ENCODE data around the gene GRID2.

Gene GRID2

DNA sequence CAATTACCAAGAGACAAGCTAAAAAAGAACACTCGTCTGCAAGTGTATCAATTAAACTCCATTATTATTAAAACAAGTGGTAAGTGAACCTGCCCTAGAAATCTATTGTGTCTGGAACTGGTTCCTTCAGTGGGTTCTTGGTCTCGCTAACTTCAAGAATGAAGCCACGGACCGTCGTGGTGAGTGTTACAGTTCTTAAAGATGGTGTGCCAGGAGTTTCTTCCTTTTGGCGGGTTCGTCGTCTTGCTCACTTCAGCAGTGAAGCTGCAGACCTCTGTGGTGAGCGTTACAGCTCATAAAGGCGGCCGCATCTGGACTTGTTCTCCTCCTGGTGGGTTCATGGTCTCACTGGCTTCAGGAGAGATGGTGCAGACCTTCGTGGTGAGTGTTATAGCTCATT, 231.8 kb downstream of the GRID2 start:
- DNase-seq = no peak

DNA sequence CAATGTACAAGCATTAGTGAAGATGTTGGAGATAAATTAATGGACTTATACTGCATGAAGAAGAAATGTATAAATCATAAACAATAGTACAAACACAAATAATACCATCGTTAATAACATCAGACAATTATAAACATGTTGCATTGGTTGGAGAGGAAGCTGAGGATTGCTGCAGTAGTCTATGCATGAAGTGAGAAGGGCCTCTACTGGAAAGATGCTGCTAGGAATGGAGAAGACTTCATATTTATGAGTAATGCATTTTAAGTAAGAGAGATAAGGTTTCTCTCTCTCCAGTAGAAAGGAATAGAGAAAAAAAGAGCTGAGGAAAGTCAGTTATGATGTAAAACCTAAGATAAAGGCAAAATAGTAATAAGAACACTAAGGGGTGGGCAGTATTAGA, 247.8 kb downstream of the GRID2 start:
- DNase-seq = no peak

DNA sequence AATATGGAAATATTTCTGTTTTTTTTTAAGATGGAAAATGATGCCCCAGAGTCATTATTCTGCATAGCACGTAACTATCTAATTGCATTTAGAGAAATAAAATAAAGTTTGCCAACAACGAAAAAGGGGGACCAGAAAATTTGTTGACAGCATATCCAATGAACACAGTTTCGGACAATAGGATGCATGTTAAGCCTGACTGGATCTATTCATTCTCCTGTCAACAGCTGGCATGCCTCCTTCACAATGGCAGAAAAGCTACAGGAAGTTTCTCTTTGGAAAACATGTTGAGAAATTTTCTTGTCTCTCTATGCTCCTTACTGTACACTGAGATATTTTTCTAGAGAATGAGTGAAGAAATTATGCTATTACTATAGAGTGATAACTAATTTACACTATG, 262.5 kb downstream of the GRID2 start:
- no peak for DNase-seq

DNA sequence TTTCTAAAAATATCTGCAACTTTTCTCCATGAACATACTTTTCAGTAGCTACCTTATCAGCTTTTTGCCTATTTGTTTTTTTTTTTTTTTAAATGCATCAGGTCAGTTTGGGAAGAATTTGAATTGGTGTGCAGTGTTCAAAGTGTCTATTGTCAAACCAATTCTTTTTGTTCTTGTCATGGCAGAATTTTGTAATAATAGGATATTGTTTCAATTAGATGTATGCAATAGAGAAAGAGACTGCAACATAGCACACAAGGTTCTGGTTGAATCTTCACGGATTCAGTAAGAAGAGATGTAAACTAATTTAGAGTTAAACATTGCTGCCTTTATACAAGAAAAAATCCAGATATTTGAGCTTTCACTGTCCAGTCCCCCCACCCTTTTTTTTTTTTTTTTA, 277.1 kb downstream of the GRID2 start:
- no peak for DNase-seq

DNA sequence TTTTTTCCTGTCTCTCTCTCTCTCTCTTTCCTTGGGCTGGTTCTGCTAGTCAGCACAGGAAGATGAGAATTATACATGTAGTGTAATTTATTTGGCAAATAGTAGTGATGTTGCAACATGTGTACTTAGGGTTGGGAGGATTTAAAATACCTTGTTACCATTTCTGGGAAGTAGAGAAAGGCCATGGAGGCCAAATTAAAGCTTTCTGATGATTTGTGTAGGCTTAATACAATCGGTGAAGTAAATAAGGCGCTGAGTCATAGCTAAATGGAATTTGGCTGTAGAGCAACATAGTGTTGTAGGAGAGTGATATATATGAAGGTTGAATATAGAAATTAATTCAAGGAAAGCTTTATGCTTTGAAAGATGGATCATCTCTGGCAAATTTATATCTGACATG, 295.3 kb downstream of the GRID2 start:
- DNase-seq = no peak

DNA sequence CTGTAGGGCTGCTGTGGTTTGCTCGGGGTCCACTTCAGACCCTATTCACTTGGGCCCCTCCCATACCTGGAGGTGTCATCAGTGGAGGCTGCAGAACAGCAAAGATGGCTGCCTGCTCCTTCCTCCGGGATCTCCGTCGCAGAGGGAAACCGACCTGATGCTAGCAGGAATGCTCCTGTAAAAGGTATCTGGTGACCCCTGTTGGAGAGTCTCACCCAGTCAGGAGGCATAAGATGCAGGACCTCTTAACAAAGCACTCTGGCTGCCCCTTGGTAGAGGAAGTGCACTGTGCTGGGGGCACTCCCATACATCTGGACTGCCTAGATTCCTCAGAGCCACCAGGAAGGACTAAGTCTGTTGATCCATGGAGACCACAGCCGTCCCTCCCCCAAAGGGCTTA, 296.9 kb downstream of the GRID2 start:
- no peak for DNase-seq

DNA sequence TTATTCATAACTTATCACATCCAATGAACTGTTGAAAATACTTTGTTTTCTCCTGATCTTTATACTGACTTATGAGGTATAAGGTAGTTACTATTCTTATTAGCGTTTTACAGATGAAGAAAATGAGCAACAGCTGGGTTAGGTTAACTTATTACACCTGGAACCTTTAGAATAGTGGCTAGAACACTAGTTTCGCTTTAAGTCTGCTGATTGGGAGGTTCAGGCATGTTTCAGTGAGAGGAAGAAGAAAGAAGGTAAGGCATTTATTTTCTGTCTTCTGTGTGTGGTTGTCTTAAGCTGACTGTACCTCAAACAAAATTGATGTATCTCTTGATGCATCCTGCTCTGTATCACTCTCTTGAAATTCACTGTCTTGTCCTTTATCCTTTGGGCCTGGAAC, 302.5 kb downstream of the GRID2 start:
- no peak for DNase-seq

DNA sequence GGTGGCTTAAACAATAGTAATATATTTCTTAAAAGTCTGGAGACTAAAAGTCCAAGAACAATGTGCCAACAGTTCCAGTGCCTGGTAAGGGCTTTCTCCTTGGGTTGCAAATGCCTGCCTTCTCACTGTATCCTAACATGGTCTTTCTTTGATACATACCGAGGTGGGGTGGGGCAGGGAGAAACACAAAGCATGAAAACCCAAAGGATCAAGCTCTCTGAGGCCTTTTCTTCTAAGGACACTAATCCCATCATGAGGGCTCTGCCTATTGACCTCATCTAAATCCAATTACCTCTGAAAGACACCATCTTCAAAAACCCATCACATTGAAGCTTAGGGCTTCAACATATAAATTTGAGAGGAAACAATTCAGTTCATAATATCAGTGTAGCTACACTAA, 311.3 kb downstream of the GRID2 start:
- no peak for DNase-seq

DNA sequence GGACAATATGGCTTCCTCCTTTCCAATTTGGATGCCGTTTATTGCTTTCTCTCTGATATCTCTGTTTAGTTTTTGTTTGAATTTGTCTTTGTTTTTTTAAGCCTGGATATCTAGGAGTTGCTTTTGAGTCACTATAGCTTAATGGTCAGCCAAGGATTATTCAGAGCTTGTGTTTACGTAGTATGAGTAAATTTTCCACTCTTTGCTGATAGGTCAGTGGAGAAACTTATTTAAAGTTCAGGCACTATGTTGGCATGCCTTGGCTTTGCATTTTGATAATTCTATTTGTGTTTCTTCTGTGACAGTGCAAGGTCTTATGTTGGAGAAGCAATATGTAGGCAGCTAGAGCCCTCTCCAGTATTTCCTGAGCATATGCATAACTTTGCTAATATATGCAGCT, 315.2 kb downstream of the GRID2 start:
- DNase-seq = no peak

DNA sequence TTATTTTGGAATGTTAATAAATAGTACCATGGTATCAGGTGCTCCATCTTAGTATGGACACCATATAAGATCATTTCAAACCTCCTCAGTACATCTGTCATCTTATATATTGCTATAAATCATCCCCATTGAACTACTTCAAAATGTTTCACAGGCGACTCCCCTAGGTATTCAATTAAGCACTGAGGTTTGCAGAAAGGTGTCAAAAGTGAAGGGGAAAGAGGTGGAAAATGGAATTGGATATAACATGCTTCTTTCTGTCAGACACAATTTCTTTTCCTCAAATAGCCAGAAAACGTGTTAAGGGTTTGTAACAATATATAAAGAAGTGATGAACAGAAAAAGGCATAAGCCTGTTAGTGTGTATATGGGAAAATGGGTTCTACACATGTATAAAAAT, 325.5 kb downstream of the GRID2 start:
- DNase-seq = no peak

DNA sequence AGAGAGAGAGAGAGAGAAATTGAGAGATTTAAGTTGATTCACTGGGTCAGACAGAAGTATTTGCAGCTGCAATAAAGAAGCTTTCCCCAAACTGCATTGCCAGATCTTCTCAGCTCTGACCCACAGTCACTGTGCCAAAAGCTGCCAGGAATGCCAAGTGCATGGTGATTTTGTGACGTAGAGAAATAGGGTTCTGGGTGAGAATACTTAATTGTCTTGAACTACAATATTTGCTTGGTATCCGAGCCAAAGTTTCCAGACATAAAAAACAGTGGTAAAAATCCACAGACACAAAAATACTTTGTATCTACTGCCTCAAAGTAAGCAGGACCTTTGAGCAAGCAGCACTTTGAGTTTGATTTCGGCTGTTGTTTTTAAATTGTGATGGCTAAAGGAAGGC, 331.1 kb downstream of the GRID2 start:
- DNase-seq = no peak

DNA sequence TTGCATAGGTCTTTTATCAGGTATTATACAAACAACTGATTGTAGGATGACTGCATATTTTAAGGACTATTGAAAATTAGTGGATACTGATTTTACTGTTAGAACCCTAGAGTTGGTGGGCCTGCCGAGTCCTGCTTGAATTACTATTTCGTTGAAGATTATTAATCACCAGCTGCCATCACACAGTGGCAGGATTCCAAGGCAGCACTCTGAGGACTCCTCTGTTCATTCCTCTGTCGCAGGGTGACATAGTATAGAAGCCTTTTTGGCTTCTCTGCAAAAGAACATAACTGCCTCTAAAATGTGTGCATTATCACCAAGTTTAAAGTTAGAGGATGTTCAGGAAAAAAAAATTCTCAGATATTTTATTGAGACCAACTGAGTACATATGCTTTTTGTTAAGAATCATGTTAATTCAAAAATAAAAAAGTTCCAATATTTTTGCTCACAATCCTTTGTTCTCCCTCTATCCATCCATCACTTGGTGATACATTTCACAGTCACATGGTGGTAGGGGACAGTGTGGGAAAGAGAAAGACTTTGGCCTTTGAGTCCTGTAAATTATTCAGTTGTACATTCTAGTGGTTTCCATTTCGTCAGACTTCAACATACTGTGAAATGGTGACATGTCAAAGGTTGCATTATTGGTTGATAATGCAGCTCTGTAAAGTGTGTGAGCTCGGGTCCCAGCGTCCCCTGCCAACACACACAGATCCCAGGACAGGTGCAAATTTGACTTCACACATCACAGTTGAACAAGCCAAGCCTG, 332.5 kb downstream of the GRID2 start:
- DNase-seq = no peak

DNA sequence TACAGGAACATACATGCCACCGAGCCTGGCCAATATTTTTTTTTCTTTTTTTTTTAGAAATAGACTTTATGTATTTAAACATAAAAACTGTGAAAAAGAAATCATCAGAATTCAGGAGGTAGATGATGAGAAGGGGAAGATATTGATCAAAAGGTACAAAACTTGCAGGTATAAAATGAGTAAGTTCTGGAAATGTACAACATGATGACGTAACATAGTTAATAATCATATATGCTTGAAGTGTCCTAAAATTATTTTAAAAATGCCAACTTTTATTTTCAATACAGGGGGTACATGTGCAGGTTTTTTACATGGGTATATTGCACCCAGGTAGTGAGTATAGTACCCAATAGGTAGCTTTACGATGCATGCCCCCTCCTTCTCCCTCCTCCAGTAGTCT, 337.6 kb downstream of the GRID2 start:
- DNase-seq = no peak

DNA sequence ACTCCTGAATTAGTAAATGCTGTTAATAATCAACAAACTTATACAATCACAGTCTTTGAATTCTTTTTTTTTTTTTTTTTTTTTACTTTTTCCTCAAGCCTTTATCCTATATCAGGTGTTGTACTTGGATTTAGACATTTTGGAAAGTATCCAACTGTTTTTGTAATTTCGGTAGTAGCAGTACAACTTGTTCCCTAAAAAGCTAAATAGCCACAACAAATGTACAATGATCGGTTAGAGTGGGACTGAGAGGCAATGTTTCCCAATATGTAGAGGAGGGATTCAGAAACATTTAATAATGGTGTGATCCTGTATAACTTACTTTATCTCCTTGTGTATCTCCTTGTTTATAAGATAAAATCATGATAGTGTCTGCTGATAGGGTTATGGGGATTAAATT, 343.1 kb downstream of the GRID2 start:
- DNase-seq = no peak

DNA sequence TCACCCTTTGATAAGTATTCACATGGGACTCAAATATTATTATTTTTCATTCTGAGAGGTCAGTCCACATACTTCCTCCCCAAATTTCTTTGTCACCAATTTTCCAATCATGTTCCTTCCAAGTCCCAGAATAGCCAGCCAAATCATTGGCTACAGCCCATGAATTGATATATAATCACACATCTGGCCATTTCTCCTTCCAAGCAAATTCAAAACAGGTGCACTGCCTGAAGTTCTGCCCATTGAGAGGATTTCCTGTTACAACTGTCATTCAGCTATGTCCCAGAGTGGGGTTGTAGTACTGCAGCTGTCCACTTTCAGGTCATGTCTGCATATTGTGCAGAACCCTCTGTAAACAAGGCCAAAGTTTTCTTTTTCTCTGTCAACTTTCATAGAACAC, 347.8 kb downstream of the GRID2 start:
- no peak for DNase-seq

DNA sequence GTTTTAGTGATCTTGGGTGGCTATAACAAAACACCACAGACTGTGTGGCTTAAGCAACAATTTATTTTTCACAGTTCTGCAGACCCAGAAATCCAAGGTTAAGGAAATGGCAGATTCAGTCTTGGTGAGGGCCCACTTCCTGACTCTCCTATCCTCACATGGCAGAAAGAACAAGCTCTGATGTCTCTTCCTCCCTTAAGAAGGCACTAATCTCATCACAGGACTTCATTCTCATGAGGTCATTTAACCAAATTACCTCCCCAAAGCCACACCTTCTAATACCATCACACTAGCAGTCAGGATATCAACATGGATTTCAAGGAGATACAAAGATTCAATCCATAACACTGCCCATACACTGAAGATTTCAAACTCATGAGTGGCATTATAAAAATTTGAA, 350.3 kb downstream of the GRID2 start:
- DNase-seq = no peak

DNA sequence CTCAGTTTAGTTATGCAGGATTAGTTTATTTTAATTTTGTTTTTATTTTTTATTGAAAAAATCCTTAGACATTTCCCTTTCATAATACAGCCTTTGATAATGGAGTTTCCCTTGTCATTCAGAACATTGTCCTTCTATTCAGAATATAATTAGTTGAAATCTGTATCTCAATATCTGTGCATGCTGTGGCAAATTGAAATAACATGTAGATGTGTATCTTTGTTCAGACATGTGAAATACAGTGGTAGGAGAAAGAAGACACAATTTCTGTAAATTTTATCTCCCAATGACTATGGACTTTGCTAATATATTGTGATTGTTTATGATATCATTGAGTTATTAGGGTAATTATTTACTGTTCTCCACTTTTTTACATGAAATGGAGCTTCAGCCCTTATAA, 353.9 kb downstream of the GRID2 start:
- no peak for DNase-seq

DNA sequence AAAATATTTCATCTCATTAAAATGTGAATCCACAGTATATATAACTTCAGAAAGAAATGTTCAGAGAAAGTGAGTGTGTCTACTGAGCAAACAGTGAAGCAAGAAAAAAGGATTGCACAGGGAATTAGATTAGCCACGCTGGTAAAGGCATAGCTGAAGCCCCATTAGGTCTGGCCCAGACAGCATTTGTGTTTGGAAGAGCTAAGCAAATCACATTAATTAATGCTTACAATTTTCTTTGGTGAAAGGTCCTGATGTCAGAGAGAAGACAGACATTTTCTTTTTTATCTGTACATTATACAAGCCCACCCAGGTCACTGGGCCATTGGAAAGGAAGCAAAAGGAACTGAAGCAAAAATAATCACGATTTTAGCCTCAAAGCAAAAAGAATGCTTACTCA, 354.6 kb downstream of the GRID2 start:
- DNase-seq = no peak

DNA sequence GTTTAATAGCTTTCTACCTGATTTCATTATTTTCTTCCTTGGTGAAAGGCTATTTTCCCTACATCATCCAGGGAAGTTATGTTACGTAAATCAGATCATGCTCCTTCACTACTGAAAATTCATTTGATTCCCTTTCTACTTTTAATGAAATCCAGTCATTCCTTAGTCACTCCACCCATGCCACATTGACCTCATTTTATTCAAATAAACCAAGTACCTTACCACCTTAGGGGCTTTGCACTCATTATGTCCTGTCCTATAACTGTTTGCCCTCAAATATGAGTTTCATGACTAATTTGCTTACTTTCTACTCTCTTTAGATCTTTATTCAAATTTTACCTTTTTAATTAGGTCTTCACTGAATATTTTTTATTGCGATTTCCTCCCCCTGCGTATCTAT, 374.0 kb downstream of the GRID2 start:
- DNase-seq = no peak

DNA sequence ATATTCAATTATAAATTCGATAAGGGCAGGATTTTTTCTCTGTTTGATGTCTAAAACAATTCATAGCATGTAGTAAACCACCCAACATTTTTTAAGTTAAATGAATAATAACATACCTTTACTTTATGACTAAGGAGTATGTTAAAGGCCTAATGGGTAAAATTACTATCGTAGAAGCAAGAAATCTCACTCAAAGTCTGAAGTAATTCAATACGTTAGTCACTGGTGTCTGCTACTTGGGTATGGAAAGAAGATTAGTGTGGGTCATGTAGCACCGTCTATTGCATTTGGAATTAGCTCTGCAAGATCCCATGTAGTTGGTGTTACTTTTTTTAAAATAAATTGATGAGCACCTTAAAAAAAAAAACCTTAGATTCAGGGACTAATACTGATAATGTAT, 374.5 kb downstream of the GRID2 start:
- no peak for DNase-seq

DNA sequence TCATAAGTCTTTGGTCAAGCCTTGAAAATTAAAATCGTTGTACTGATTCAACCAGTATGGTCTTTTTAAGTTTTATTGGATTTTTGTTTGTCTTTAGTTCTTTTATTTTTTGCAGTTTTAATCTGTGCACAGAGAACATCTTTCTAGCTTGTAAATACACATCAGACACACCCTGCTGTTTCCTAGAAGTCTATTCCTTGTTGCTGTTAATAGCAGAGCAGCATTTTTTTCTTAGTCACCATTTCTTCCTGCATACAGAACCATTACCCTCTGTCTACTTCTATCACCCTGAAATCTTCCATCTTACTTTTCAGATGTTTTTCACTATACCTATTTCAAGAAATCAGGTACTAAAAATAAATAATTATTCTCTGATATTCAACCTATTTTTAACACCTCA, 375.4 kb downstream of the GRID2 start:
- DNase-seq = no peak

DNA sequence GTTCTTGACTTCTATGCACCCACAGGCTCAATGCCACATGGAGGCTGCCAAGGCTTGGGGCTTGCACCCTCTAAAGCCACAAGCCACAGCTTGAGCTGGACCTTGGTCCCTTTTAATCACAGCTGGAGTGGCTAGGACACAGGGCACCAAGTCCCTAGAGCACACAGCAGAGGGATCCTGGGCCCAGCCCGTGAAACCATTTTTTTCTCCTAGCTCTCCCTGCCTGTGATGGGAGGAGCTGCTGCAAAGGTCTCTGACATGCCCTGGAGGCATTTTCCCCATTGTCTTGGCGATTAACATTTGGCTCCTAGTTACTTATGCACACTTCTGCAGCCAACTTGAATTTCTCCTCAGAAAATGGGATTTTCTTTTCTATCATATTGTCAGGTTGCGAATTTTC, 410.9 kb downstream of the GRID2 start:
- DNase-seq = no peak

DNA sequence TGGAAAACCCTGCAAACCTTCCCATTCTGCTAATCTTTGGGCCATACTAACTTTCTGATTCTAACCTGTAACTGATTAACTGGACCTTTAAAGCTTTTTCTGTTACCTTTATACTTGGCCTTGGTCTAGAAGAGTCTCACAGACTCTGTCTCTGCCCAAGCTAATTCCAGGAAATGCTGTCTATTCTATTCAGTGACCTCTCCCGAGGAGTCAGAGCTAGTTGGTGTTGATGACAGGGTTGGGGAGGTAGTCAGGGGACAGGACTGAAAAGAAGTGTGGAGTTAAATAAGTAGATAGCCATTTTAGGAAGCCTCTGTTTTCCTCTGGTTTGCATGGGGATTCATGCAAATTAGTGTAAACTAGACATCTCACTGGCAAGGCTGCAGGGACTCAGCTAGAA, 429.5 kb downstream of the GRID2 start:
- DNase-seq = no peak

DNA sequence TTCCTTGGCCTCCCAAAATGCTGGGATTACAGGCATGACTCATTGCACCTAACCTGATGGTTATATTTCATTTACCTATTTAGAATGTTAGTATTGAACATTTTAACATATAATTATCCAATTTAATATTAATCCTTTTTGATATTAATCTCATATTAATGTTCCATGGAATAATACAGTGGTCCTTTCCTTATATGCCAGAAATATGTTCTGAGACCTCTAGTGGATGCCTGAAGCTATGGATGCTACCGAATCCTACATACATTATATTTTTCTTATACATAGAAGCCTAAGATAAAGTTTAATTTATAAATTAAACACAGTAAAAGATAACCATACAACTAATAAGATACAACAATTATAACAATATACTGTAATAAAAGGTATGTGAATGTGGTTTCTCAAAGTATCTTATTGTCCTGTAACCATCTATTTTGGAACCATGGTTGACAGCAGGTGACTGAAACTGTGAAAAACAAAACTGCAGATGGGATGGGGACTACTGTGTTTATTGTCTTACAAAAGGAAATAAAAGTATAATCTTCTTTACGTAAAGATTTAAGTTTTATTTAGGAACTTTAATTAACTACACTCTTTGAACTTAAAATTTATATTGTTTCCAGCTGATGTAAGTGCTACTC, 431.4 kb downstream of the GRID2 start:
- DNase-seq = no peak

DNA sequence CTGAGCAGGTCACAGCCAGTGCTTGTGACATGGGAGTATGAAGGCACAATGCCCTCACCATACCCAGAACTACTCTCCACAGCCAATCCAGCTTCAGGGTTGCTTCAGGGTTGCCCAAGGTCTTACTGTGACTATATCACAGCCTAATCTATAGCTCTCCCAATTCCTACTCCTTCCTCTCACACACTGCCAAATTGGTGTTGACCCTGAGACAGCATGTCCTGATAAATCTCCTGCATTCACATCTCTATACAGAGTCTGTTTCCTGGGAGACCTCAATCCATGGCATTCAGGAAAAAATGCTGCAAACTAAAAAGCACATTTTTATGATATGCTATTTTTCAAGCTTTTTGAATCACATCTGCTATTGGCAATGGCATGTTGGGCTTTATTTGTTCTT, 456.7 kb downstream of the GRID2 start:
- no peak for DNase-seq

Measured in KG1 (cell line).